Keratinocyte (primary cell): ENCODE data around the gene RNF180. TPM values are rescaled to one million over a fixed set of nuclear protein-coding genes. Genes with fewer than 3 reads are reported as not detected.

ENCODE experiments used
- DNase-seq: peaks from one replicate; pipeline ENCODE4 v3.0.0-alpha.2; 2011; ENCODE audit warnings: low read depth, missing footprints, low spot score
- FAIRE-seq: peaks from 2 replicates; lab custom pipeline; 2011; peaks lifted over from hg19 to GRCh38; lab: Jason Lieb, UNC
- H2AFZ ChIP-seq: 2 replicates; pipeline ENCODE4 v1.6.0; 2012; ENCODE audit warnings: low read length, control low read depth, inconsistent platforms; ENCODE audit not compliant: control insufficient read depth
- H3K27ac ChIP-seq: 2 replicates; pipeline ENCODE4 v1.5.1; 2011; ENCODE audit warnings: low read length; ENCODE audit not compliant: control insufficient read depth, insufficient read depth
- H3K27me3 ChIP-seq: 3 replicates; pipeline ENCODE4 v1.6.0; 2011; ENCODE audit warnings: low read length; ENCODE audit not compliant: control insufficient read depth, insufficient read depth; ENCODE audit errors: extremely low read depth
- H3K36me3 ChIP-seq, 2 experiments: 2 replicates in 1 of 2; 3 replicates in 1 of 2; pipeline ENCODE4 v1.5.1; 2011; ENCODE audit warnings: low read length in 2 of 2, mild to moderate bottlenecking in 1 of 2; ENCODE audit not compliant: control insufficient read depth in 2 of 2, insufficient read depth in 2 of 2; ENCODE audit errors: extremely low read depth in 1 of 2
- H3K4me1 ChIP-seq: 3 replicates; pipeline ENCODE4 v1.5.1; 2011; ENCODE audit warnings: low read length; ENCODE audit not compliant: control insufficient read depth, insufficient read depth; ENCODE audit errors: extremely low read depth
- H3K4me2 ChIP-seq: 3 replicates; pipeline ENCODE4 v1.6.0; 2011; ENCODE audit warnings: low read depth, low read length; ENCODE audit not compliant: control insufficient read depth, insufficient read depth; ENCODE audit errors: extremely low read depth
- H3K4me3 ChIP-seq, 3 experiments: fragments of 200-600 bp in 1 of 3; sonication (generic) in 1 of 3; 2 replicates in 2 of 3; 3 replicates in 1 of 3; pipeline ENCODE4 v1.5.1; 2011 to 2016; ENCODE audit warnings: low read length in 3 of 3, mild to moderate bottlenecking in 3 of 3, control low read depth in 2 of 3, inconsistent platforms in 1 of 3, low read depth in 1 of 3, mixed read lengths in 1 of 3, mixed run types in 1 of 3, moderate library complexity in 1 of 3; ENCODE audit not compliant: control insufficient read depth in 2 of 3, insufficient read depth in 2 of 3; ENCODE audit errors: extremely low read depth in 1 of 3
- H3K79me2 ChIP-seq: 2 replicates; pipeline ENCODE4 v1.6.0; 2012; ENCODE audit warnings: low read length; ENCODE audit not compliant: control insufficient read depth, insufficient read depth
- H3K9ac ChIP-seq: 3 replicates; pipeline ENCODE4 v1.6.0; 2011; ENCODE audit warnings: low read length; ENCODE audit not compliant: control insufficient read depth, insufficient read depth; ENCODE audit errors: extremely low read depth
- H3K9me1 ChIP-seq: 3 replicates; pipeline ENCODE4 v1.6.0; 2011; ENCODE audit warnings: low read length; ENCODE audit not compliant: control insufficient read depth, insufficient read depth; ENCODE audit errors: extremely low read depth
- H3K9me3 ChIP-seq: 2 replicates; pipeline ENCODE4 v1.5.1; 2012; ENCODE audit warnings: low read depth, low read length; ENCODE audit not compliant: control insufficient read depth
- H4K20me1 ChIP-seq: 3 replicates; pipeline ENCODE4 v1.6.0; 2011; ENCODE audit warnings: low read length; ENCODE audit not compliant: control insufficient read depth, insufficient read depth; ENCODE audit errors: extremely low read depth
- EZH2 ChIP-seq: IDR thresholded peaks from one replicate; pipeline ENCODE4 v1.6.1; 2012; ENCODE audit warnings: inconsistent platforms, mild to moderate bottlenecking, low read length, moderate library complexity
- dilution Hi-C: fragments of 300-500 bp; cut with MboI; formaldehyde crosslinking; loops from one replicate; pipeline ENCODE4 v1.7.0; 2020; ENCODE audit warnings: low sequenced_read_pairs; ENCODE audit not compliant: extremely low pct_ligation_motif_present
- polyA plus RNA-seq, 5 experiments: library from polyadenylated mRNA; depleted of rRNA in 3 of 5; stranded (reverse) in 3 of 5; stranded (forward) in 1 of 5; unstranded in 1 of 5; fragments of >200 nt; gene quantifications; 1 replicate in 1 of 5; 2 replicates in 3 of 5; 3 replicates in 1 of 5; pipeline versions ENCODE4 v1.2.1 to v1.2.3, GENCODE V29; 2011 to 2012; ENCODE audit warnings: missing spikeins in 2 of 5, low read depth in 1 of 5, low replicate concordance in 1 of 5
- TF ChIP-seq, protein P1 (sequence below), 3 experiments: IDR thresholded peaks in 1 of 3; conservative IDR thresholded peaks in 1 of 3; optimal IDR thresholded peaks in 1 of 3; 2 replicates in 2 of 3; 3 replicates in 1 of 3; pipeline versions ENCODE3 to v1.5.1; 2011; ENCODE audit warnings: low read length in 3 of 3, mild to moderate bottlenecking in 3 of 3, moderate library complexity in 2 of 3, control low read depth in 1 of 3, inconsistent platforms in 1 of 3; ENCODE audit not compliant: insufficient read depth in 2 of 3; ENCODE audit errors: extremely low read depth in 1 of 3

RNF180 gene
- polyA plus RNA-seq, 1 donor (not counting 4 experiments of a cell fraction or from before 2014, with no cell fraction given), result 2.4 TPM

DNA sequence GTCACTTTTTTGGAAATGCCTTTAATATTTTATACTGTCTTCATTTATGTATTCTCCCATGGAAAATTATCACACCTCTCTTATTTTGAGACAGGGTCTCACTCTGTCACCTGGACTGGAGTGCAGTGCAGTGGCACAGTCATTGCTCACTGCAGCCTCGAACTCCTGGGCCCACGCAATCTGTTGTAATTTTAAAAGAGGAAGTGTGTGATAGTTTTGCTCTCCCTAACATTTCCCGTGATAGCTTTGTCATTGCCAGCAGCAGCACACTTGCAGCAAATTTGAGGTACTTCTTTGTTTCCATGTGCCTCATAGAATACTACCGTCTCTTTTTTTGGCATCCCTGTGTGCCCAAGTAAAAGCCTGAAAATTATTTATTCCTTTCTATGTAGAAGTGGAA lies 103.5 kb downstream of the RNF180 start:
- no peak for FAIRE-seq
- no peak for TF ChIP-seq EZH2
- TF ChIP-seq, protein P1, sequence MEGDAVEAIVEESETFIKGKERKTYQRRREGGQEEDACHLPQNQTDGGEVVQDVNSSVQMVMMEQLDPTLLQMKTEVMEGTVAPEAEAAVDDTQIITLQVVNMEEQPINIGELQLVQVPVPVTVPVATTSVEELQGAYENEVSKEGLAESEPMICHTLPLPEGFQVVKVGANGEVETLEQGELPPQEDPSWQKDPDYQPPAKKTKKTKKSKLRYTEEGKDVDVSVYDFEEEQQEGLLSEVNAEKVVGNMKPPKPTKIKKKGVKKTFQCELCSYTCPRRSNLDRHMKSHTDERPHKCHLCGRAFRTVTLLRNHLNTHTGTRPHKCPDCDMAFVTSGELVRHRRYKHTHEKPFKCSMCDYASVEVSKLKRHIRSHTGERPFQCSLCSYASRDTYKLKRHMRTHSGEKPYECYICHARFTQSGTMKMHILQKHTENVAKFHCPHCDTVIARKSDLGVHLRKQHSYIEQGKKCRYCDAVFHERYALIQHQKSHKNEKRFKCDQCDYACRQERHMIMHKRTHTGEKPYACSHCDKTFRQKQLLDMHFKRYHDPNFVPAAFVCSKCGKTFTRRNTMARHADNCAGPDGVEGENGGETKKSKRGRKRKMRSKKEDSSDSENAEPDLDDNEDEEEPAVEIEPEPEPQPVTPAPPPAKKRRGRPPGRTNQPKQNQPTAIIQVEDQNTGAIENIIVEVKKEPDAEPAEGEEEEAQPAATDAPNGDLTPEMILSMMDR (optimal IDR thresholded peaks at IDR 0.05 in 1 of 3, IDR thresholded peaks at IDR 0.05 in 1 of 3, conservative IDR thresholded peaks at IDR 0.05 in 1 of 3; ENCODE audit: extremely low read depth in 1 of 3, insufficient read depth in 2 of 3, low read length in 3 of 3), result no peak
- dilution Hi-C loops, result no loop called here

DNA sequence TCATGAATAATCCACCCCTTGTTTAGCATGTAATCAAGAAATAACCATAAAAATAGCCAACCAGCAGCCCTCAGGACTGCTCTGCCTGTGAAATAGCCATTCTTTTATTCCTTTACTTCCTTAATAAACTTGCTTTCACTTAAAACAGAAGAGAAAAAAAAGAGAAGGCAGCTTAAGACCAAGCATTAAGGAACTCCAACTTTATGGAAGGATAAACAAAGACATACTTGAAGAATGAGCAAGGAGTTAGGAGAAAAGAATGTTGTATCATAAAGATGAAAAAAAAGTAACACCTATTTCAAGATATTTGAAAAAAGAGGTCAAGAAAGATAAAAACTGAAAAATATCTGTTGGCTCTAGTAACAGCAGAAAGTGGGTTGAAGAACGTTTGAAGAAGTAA lies 107.6 kb downstream of the RNF180 start:
- no peak overlapping the region for H3K4me3 ChIP-seq
- no peak for FAIRE-seq
- no peaks in the 10 kb centered on the region for H3K9me1 ChIP-seq
- H3K36me3 ChIP-seq, result no peaks in the 10 kb centered on the region
- no peaks in the 10 kb centered on the region for H3K9me3 ChIP-seq
- H3K9ac ChIP-seq, result no peak overlapping the region
- H4K20me1 ChIP-seq, result no peaks in the 10 kb centered on the region
- TF ChIP-seq, protein P1 (optimal IDR thresholded peaks at IDR 0.05 in 1 of 3, IDR thresholded peaks at IDR 0.05 in 1 of 3, conservative IDR thresholded peaks at IDR 0.05 in 1 of 3; ENCODE audit: extremely low read depth in 1 of 3, insufficient read depth in 2 of 3, low read length in 3 of 3), result no peak
- TF ChIP-seq EZH2, result no peak
- H3K79me2 ChIP-seq, result no peaks in the 10 kb centered on the region
- no peak overlapping the region for H3K27ac ChIP-seq
- no peak overlapping the region for H3K4me2 ChIP-seq
- H3K27me3 ChIP-seq, result no peaks in the 10 kb centered on the region
- dilution Hi-C loops, result no loop called here
- H2AFZ ChIP-seq, result no peak overlapping the region
- no peaks in the 10 kb centered on the region for H3K4me1 ChIP-seq
- DNase-seq, result no peak

More for the DNA sequence above, 103.5 kb downstream of the RNF180 start:
- Histone ChIP-seq H3K4me1 (no peaks in the 10 kb centered on the region), H3K36me3 (no peaks in the 10 kb centered on the region), H3K4me3 (no peak overlapping the region), H3K27me3 (no peaks in the 10 kb centered on the region), H3K27ac (no peak overlapping the region), H4K20me1 (no peaks in the 10 kb centered on the region), H3K9me1 (no peaks in the 10 kb centered on the region), H2AFZ (no peak overlapping the region), H3K79me2 (no peaks in the 10 kb centered on the region), H3K9me3 (no peaks in the 10 kb centered on the region), H3K4me2 (no peak overlapping the region), H3K9ac (no peak overlapping the region)
- DNase-seq, result no peak
